H1 (cell line): ENCODE results near the gene ZCCHC17. TPM values are rescaled to one million over a fixed set of nuclear protein-coding genes. Genes with fewer than 3 reads are reported as not detected.

Experiments
- polyA plus RNA-seq, 7 experiments: library from polyadenylated mRNA; depleted of rRNA in 3 of 7; stranded (reverse) in 5 of 7; unstranded in 2 of 7; fragments of >200 nt in 5 of 7; fragments of 200-250 nt in 2 of 7; gene quantifications; 1 replicate in 5 of 7; 2 replicates in 1 of 7; 4 replicates in 1 of 7; pipeline versions ENCODE4 v1.2.1 to v1.2.3, GENCODE V29; 2011 to 2013; ENCODE audit warnings: missing spikeins in 2 of 7, mixed read lengths in 2 of 7
- total RNA-seq: library from RNA; stranded (reverse); fragmentation: NEBNext Ultra II Directional; extraction: Animal tissue kit (Norgen Biotek cat#: 25700); gene quantifications from 2 replicates; pipeline ENCODE4 v1.2.1, GENCODE V29; 2021

Gene ZCCHC17
- total and polyA plus RNA-seq, 2 of the 8 experiments (the other 6 are each of a cell fraction or from before 2014, with no cell fraction given) = 51.6 to 59.3 TPM

Other genes with a start within 250 kb of the ZCCHC17 start
- 169 and 177 TPM in 2 replicates for gene PUM1, start 231.3 kb upstream of the ZCCHC17 start, total RNA-seq
- gene PUM1, start 231.3 kb upstream of the ZCCHC17 start, polyA plus RNA-seq (2011; rRNA removed) = 122 and 143 TPM in 2 replicates
- 59.1 and 59.3 TPM in 2 replicates for gene NKAIN1, start 57.1 kb upstream of the ZCCHC17 start, total RNA-seq
- gene NKAIN1, start 57.1 kb upstream of the ZCCHC17 start, polyA plus RNA-seq (2011; rRNA removed) = 66.9 and 117 TPM in 2 replicates
- 111 and 113 TPM in 2 replicates for gene SNRNP40, start 244 bp upstream of the ZCCHC17 start, total RNA-seq
- 76.2 and 97.4 TPM in 2 replicates for gene SNRNP40, start 244 bp upstream of the ZCCHC17 start, polyA plus RNA-seq (2011; rRNA removed)
- 31.4 and 34.8 TPM in 2 replicates for gene FABP3, start 76.0 kb downstream of the ZCCHC17 start, total RNA-seq
- 29.5 and 43.9 TPM in 2 replicates for gene FABP3, start 76.0 kb downstream of the ZCCHC17 start, polyA plus RNA-seq (2011; rRNA removed)
- gene SERINC2, start 116.2 kb downstream of the ZCCHC17 start, total RNA-seq = 30.8 and 31.4 TPM in 2 replicates
- 60.0 and 97.0 TPM in 2 replicates for gene SERINC2, start 116.2 kb downstream of the ZCCHC17 start, polyA plus RNA-seq (2011; rRNA removed)